Caco-2 (cell line): ENCODE data around the gene TXNL1. TPM values are rescaled to one million over a fixed set of nuclear protein-coding genes. Genes with fewer than 3 reads are reported as not detected.

Source experiments
- BruUV-seq: library from RNA; stranded (reverse); fragments of 400-500 nt; replicated peaks from 2 replicates; lab custom pipeline; 2021; lab: Mats Ljungman, UMichigan
- CTCF ChIA-PET: fragments of 300-600 bp; sonication (Branson Sonifier 250); formaldehyde crosslinking; loops from one replicate; lab custom pipeline; 2022; ENCODE audit warnings: antibody characterized with exemption; lab: Charles Lee
- POLR2A ChIA-PET: fragments of 300-600 bp; sonication (Branson Sonifier 250); formaldehyde crosslinking; loops from one replicate; lab custom pipeline; 2022; ENCODE audit warnings: antibody characterized with exemption; lab: Charles Lee
- DNase-seq, 2 experiments: peaks; one replicate each; pipeline versions ENCODE4 v3.0.0 to v3.0.0-alpha.2; 2020 to 2022
- H3K27me3 ChIP-seq: replicated peaks from 2 replicates; pipeline ENCODE4 v1.6.0; 2011; ENCODE audit warnings: low read length; ENCODE audit not compliant: control insufficient read depth, insufficient read depth
- H3K36me3 ChIP-seq: 2 replicates; pipeline ENCODE4 v1.5.1; 2011; ENCODE audit warnings: low read length; ENCODE audit not compliant: control insufficient read depth, insufficient read depth
- H3K4me1 ChIP-seq: fragments of 250-450 bp; sonication (Bioruptor Pico); 2 replicates; pipeline ENCODE4 v1.5.1; 2020; ENCODE audit warnings: mild to moderate bottlenecking
- H3K4me3 ChIP-seq: 2 replicates; pipeline ENCODE4 v1.5.1; 2011; ENCODE audit warnings: low read depth, mild to moderate bottlenecking, control low read depth, low read length
- H3K9me3 ChIP-seq: fragments of 250-450 bp; sonication (Bioruptor Pico); 2 replicates; pipeline ENCODE4 v1.5.1; 2020; ENCODE audit warnings: mild to moderate bottlenecking, moderate library complexity
- H3K27ac Mint-ChIP-seq: one replicate; pipeline ENCODE4 v1.8.0; 2022; ENCODE audit warnings: mixed read lengths; ENCODE audit not compliant: unreplicated experiment
- H3K27me3 Mint-ChIP-seq: one replicate; pipeline ENCODE4 v1.8.0; 2022; ENCODE audit warnings: mixed read lengths; ENCODE audit not compliant: insufficient read depth, unreplicated experiment
- H3K36me3 Mint-ChIP-seq: one replicate; pipeline ENCODE4 v1.8.0; 2022; ENCODE audit warnings: mild to moderate bottlenecking, mixed read lengths; ENCODE audit not compliant: insufficient read depth, unreplicated experiment
- H3K4me1 Mint-ChIP-seq: one replicate; pipeline ENCODE4 v1.8.0; 2022; ENCODE audit warnings: low read depth, mixed read lengths; ENCODE audit not compliant: unreplicated experiment
- H3K4me3 Mint-ChIP-seq: one replicate; pipeline ENCODE4 v1.8.0; 2022; ENCODE audit warnings: mild to moderate bottlenecking, moderate library complexity, mixed read lengths; ENCODE audit not compliant: unreplicated experiment
- H3K9me3 Mint-ChIP-seq: one replicate; pipeline ENCODE4 v1.8.0; 2022; ENCODE audit warnings: mixed read lengths; ENCODE audit not compliant: unreplicated experiment
- CTCF ChIP-seq, 2 experiments: fragments of 200-600 bp in 1 of 2; IDR thresholded peaks; 1 replicate in 1 of 2; 2 replicates in 1 of 2; pipeline versions ENCODE4 v1.5.1 to v1.8.0; 2011 to 2022; ENCODE audit warnings: antibody characterized with exemption in 1 of 2, control low read depth in 1 of 2, inconsistent platforms in 1 of 2, low read depth in 1 of 2, low read length in 1 of 2, mild to moderate bottlenecking in 1 of 2, moderate library complexity in 1 of 2; ENCODE audit not compliant: insufficient read depth in 1 of 2, severe bottlenecking in 1 of 2, unreplicated experiment in 1 of 2
- intact Hi-C: fragments of 100-400 bp; cut with micrococcal nuclease; formaldehyde crosslinking; loops from one replicate; pipeline ENCODE4 v1.10.0; 2022; ENCODE audit not compliant: unreplicated experiment
- total RNA-seq: library from RNA; stranded (reverse); gene quantifications from 2 replicates; pipeline ENCODE4 v1.2.3, GENCODE V29; 2022

TXNL1 gene
- total RNA-seq, 1 experiment from 2014 or later: 49.0 TPM

DNA sequence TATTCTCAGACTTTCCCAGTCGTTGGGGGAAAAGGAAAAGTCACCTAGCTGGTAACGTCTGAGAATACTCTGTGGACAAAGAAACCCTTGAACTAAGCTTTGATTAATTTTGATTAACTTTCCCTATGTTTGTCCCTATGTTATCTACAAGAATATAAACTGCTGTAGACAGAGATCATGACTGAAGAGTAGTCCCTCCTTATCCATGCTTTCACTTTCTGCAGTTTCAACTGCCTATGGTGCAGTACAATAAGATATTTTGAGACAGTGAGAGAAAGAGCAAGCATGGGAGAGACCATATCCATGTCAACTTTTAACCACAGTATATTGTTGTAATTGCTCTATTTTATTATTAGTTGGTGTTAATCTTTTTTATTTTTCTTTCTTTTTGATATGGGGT, 31.8 kb downstream of the TXNL1 start:
- CTCF ChIA-PET: no interaction called here
- Histone ChIP-seq H3K4me3 (no peak overlapping the region), H3K36me3 (no peaks in the 10 kb centered on the region), H3K9me3 (no peaks in the 10 kb centered on the region), H3K4me1 (no peaks in the 10 kb centered on the region), H3K27me3 (no peaks in the 10 kb centered on the region)
- Mint-ChIP-seq H3K9me3 (no peaks in the 10 kb centered on the region), H3K4me1 (no peaks in the 10 kb centered on the region), H3K27me3 (no peaks in the 10 kb centered on the region), H3K27ac (no peak overlapping the region), H3K36me3 (no peaks in the 10 kb centered on the region), H3K4me3 (no peak overlapping the region)
- TF ChIP-seq CTCF (IDR thresholded peaks at IDR 0.05; ENCODE audit: insufficient read depth in 1 of 2, low read depth in 1 of 2, low read length in 1 of 2, severe bottlenecking in 1 of 2, unreplicated experiment in 1 of 2): no peak
- POLR2A ChIA-PET: interaction anchor here (0.5 kb wide), 1 partner anchor 26 kb away, joined by 3 read pairs; no protein-coding TSS in a partner anchor
- no TSS peak for BruUV-seq
- intact Hi-C loops: no loop called here
- DNase-seq: no peak

- H3K36me3 ChIP-seq: no peaks in the 10 kb centered on the region
- H3K27me3 ChIP-seq: no peaks in the 10 kb centered on the region
- ChIA-PET CTCF (no interaction called here), POLR2A (no interaction called here)
- DNase-seq: no peak
- BruUV-seq: no TSS peak
- H3K4me3 ChIP-seq: no peak overlapping the region
- H3K27ac Mint-ChIP-seq: no peak overlapping the region
- H3K4me1 Mint-ChIP-seq: no peaks in the 10 kb centered on the region
- H3K4me1 ChIP-seq: no peaks in the 10 kb centered on the region
- no peaks in the 10 kb centered on the region for H3K36me3 Mint-ChIP-seq
- intact Hi-C loops: no loop called here
- no peak overlapping the region for H3K4me3 Mint-ChIP-seq
- no peak for TF ChIP-seq CTCF (IDR thresholded peaks at IDR 0.05; ENCODE audit: insufficient read depth in 1 of 2, low read depth in 1 of 2, low read length in 1 of 2, severe bottlenecking in 1 of 2, unreplicated experiment in 1 of 2)
- H3K27me3 Mint-ChIP-seq: no peaks in the 10 kb centered on the region
- no peaks in the 10 kb centered on the region for H3K9me3 ChIP-seq
- H3K9me3 Mint-ChIP-seq: no peaks in the 10 kb centered on the region
Observed at GRCh38 chr18:56598422-56598821, 40.0 kb downstream of the TXNL1 start.

DNA sequence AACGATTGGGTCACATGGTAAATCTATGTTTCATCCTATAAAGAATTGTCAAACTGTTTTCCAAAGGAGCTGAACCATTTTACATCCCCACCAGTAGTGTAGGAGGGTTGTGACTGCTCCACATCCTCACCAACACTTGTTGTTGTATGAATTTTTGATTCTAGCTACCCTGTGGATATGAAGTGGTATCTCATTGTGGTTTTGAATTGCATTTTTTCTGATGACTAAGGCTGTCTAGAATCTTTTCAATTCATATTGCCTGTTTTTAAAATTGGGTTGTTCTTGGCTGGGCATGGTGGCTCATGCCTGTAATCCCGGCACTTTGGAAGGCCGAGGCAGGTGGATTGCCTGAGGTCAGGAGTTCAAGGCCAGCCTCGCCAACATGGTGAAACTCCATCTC, 44.5 kb downstream of the TXNL1 start:
- intact Hi-C loops: no loop called here
- no peaks in the 10 kb centered on the region for H3K4me1 Mint-ChIP-seq
- Histone ChIP-seq H3K36me3 (no peaks in the 10 kb centered on the region), H3K4me3 (no peak overlapping the region), H3K27me3 (no peaks in the 10 kb centered on the region), H3K4me1 (no peaks in the 10 kb centered on the region), H3K9me3 (no peaks in the 10 kb centered on the region)
- no peak overlapping the region for H3K27ac Mint-ChIP-seq
- BruUV-seq: no TSS peak
- CTCF ChIA-PET: no interaction called here
- no peaks in the 10 kb centered on the region for H3K9me3 Mint-ChIP-seq
- H3K27me3 Mint-ChIP-seq: no peaks in the 10 kb centered on the region
- H3K4me3 Mint-ChIP-seq: no peak overlapping the region
- H3K36me3 Mint-ChIP-seq: no peaks in the 10 kb centered on the region
- no peak for TF ChIP-seq CTCF (IDR thresholded peaks at IDR 0.05; ENCODE audit: insufficient read depth in 1 of 2, low read depth in 1 of 2, low read length in 1 of 2, severe bottlenecking in 1 of 2, unreplicated experiment in 1 of 2)
- POLR2A ChIA-PET: no interaction called here
- DNase-seq: no peak
